Brain microvascular endothelial cell (primary cell): ENCODE results near the gene HBZ.

Experiments used
- DNase-seq: peaks from one replicate; pipeline ENCODE4 v3.0.0-alpha.2; 2020
- H3K27ac ChIP-seq: fragments of 250-450 bp; sonication (Bioruptor Pico); 2 replicates; pipeline ENCODE4 v1.5.1; 2020; ENCODE audit warnings: mild to moderate bottlenecking, moderate library complexity
- H3K27me3 ChIP-seq: fragments of 250-450 bp; sonication (Bioruptor Pico); replicated peaks from 2 replicates; pipeline ENCODE4 v1.5.1; 2020; ENCODE audit warnings: mild to moderate bottlenecking
- H3K36me3 ChIP-seq: fragments of 250-450 bp; sonication (Bioruptor Pico); replicated peaks from 2 replicates; pipeline ENCODE4 v1.5.1; 2020; ENCODE audit warnings: mild to moderate bottlenecking
- H3K4me3 ChIP-seq: 2 replicates; pipeline ENCODE4 v1.5.1; 2011; ENCODE audit warnings: low read depth, mild to moderate bottlenecking, control low read depth, low read length, moderate library complexity
- CTCF ChIP-seq: IDR thresholded peaks from 2 replicates; pipeline ENCODE4 v1.5.1; 2011; ENCODE audit warnings: low read depth, mild to moderate bottlenecking, moderate library complexity, low read length, control low read depth, inconsistent platforms; ENCODE audit errors: missing control alignments
- in situ Hi-C: cut with HindIII; loops from 2 replicates; pipeline ENCODE4 v1.10.0; 2017; ENCODE audit warnings: low sequenced_read_pairs, low pct_ligation_motif_present

Gene HBZ

GRCh38 chr16:112153-112840, 40.1 kb upstream of the HBZ start:
- no peak overlapping the region for H3K4me3 ChIP-seq
- in situ Hi-C loops = no loop called here
- no peak for TF ChIP-seq CTCF
- H3K27ac ChIP-seq = no peak overlapping the region
- peaks cover 14% of the 10 kb centered on the region for H3K36me3 ChIP-seq
- no peaks in the 10 kb centered on the region for H3K27me3 ChIP-seq
- no peak for DNase-seq

GRCh38 chr16:114327-114726, 38.1 kb upstream of the HBZ start:
- no peak overlapping the region for H3K27ac ChIP-seq
- peaks cover 7% of the 10 kb centered on the region for H3K36me3 ChIP-seq
- TF ChIP-seq CTCF = no peak
- no peak overlapping the region for H3K4me3 ChIP-seq
- H3K27me3 ChIP-seq = no peaks in the 10 kb centered on the region
- in situ Hi-C loops = no loop called here
- no peak for DNase-seq

GRCh38 chr16:116015-116414, 36.4 kb upstream of the HBZ start:
- H3K4me3 ChIP-seq = no peak overlapping the region
- H3K27me3 ChIP-seq = no peaks in the 10 kb centered on the region
- H3K36me3 ChIP-seq = peaks cover under 1% of the 10 kb centered on the region
- in situ Hi-C loops = no loop called here
- no peak for TF ChIP-seq CTCF
- no peak for DNase-seq
- no peak overlapping the region for H3K27ac ChIP-seq

GRCh38 chr16:117379-118365, 34.8 kb upstream of the HBZ start:
- DNase-seq = no peak
- no peak overlapping the region for H3K4me3 ChIP-seq
- no peaks in the 10 kb centered on the region for H3K27me3 ChIP-seq
- H3K36me3 ChIP-seq = no peaks in the 10 kb centered on the region
- H3K27ac ChIP-seq = no peak overlapping the region
- in situ Hi-C loops = no loop called here
- TF ChIP-seq CTCF = peak; percentile 89

GRCh38 chr16:118857-119256, 33.6 kb upstream of the HBZ start:
- DNase-seq = no peak
- no peak for TF ChIP-seq CTCF
- H3K4me3 ChIP-seq = no peak overlapping the region

More at GRCh38 chr16:118857-119256, 33.6 kb upstream of the HBZ start:
- Histone ChIP-seq H3K27ac (no peak overlapping the region), H3K27me3 (no peaks in the 10 kb centered on the region), H3K36me3 (no peaks in the 10 kb centered on the region)
- in situ Hi-C loops = no loop called here
